Esophagus muscularis mucosa (tissue), 4 donors: ENCODE measurements around the gene FAM181A. TPM values are rescaled to one million over a fixed set of nuclear protein-coding genes. Genes with fewer than 3 reads are reported as not detected.
A peak's percentile ranks its signal among the peaks of the same experiment; 100 is the strongest.

Experiments used
- DNase-seq: peaks from one replicate; pipeline ENCODE4 v3.0.0-alpha.2; 2017; ENCODE audit errors: extremely low spot score
- H3K27ac ChIP-seq, 4 donors: fragments of 200-600 bp; sonication (generic); replicated peaks in 1 of 4; 1 replicate in 3 of 4; 2 replicates in 1 of 4; pipeline ENCODE4 v1.5.1; 2016 to 2019; ENCODE audit warnings: mild to moderate bottlenecking in 1 of 4
- H3K27me3 ChIP-seq, 4 donors: fragments of 200-600 bp; sonication (generic); one replicate each; pipeline versions ENCODE4 v1.5.1 to v1.6.0; 2016 to 2019
- H3K36me3 ChIP-seq, 4 donors: fragments of 200-600 bp; sonication (generic); one replicate each; pipeline ENCODE4 v1.5.1; 2016 to 2019
- H3K4me1 ChIP-seq, 4 donors: fragments of 200-600 bp; sonication (generic); one replicate each; pipeline ENCODE4 v1.5.1; 2016 to 2019
- H3K4me3 ChIP-seq, 4 donors: fragments of 200-600 bp; sonication (generic); 1 replicate in 2 of 4; 2 replicates in 2 of 4; pipeline ENCODE4 v1.5.1; 2016 to 2019; ENCODE audit warnings: mild to moderate bottlenecking in 4 of 4, moderate library complexity in 1 of 4
- H3K9me3 ChIP-seq, 4 donors: fragments of 200-600 bp; sonication (generic); 1 replicate in 3 of 4; 2 replicates in 1 of 4; pipeline ENCODE4 v1.5.1; 2016 to 2019
- CTCF ChIP-seq, 3 experiments: fragments of 200-600 bp in 2 of 3; fragments of 450-650 bp in 1 of 3; sonication (generic) in 2 of 3; IDR thresholded peaks; one replicate each; pipeline ENCODE4 v1.5.1; 2017 to 2019; ENCODE audit warnings: antibody characterized with exemption in 3 of 3, mild to moderate bottlenecking in 2 of 3, moderate library complexity in 1 of 3
- EP300 ChIP-seq: sonication (generic); formaldehyde crosslinking; IDR thresholded peaks from one replicate; pipeline ENCODE4 v1.6.1; 2017; ENCODE audit warnings: antibody characterized with exemption
- POLR2A ChIP-seq: fragments of 450-650 bp; IDR thresholded peaks from one replicate; pipeline ENCODE4 v1.6.1; 2017; ENCODE audit warnings: antibody characterized with exemption, moderate library complexity, mild to moderate bottlenecking, low read depth
- POLR2AphosphoS5 ChIP-seq, 2 donors: sonication (generic); formaldehyde crosslinking; IDR thresholded peaks; one replicate each; pipeline ENCODE4 v1.6.1; 2017; ENCODE audit warnings: antibody characterized with exemption in 2 of 2
- WGBS: methylation state at CpG from one replicate; pipeline ENCODE4 v1.1.5; 2018; 5-methylcytosine and 5-hydroxymethylcytosine counted together
- intact Hi-C: fragments of 100-400 bp; cut with DNase I; formaldehyde crosslinking; loops from one replicate; pipeline ENCODE4 v1.15.1; 2023
- total RNA-seq, 4 donors: library from RNA; depleted of rRNA; stranded (reverse); fragments of >200 nt; gene quantifications; one replicate each; pipeline versions ENCODE4 v1.1.0 to v1.2.1, GENCODE V29; 2016

Gene FAM181A
- total RNA-seq, 4 donors from 2014 or later: not detected

GRCh38 chr14:93964820-93965286 lies 37.7 kb downstream of the FAM181A start:
- intact Hi-C loops: no loop called here
- TF ChIP-seq POLR2AphosphoS5 (IDR thresholded peaks at IDR 0.05): no peak
- no peak for TF ChIP-seq CTCF (IDR thresholded peaks at IDR 0.05)
- no peak for TF ChIP-seq EP300
- TF ChIP-seq POLR2A: no peak
- Histone ChIP-seq H3K4me3 (no peak overlapping the region), H3K36me3 (peaks cover 0 to 39% (median 5%) of the 10 kb centered on the region in 4 donors), H3K27me3 (no peaks in the 10 kb centered on the region), H3K4me1 (peaks cover 42 to 89% (median 81%) of the 10 kb centered on the region in 4 donors), H3K27ac (peak overlapping the region; percentile 89 to 95 (median 93)), H3K9me3 (no peaks in the 10 kb centered on the region)
- DNase-seq: no peak
- WGBS: 84% methylated on average over 3 of the region's 3 CpGs

GRCh38 chr14:93965287-93965821 lies 38.2 kb downstream of the FAM181A start:
- Histone ChIP-seq H3K27ac (peak overlapping the region; percentile 89 to 95 (median 93)), H3K27me3 (no peaks in the 10 kb centered on the region), H3K9me3 (no peaks in the 10 kb centered on the region), H3K36me3 (peaks cover 0 to 35% (median 5%) of the 10 kb centered on the region in 4 donors), H3K4me1 (peaks cover 45 to 89% (median 82%) of the 10 kb centered on the region in 4 donors), H3K4me3 (no peak overlapping the region)
- intact Hi-C loops: no loop called here
- WGBS: 56% methylated on average over 3 of the region's 3 CpGs
- no peak for DNase-seq
- peak in 1 of 2 donors; percentile 71 for TF ChIP-seq POLR2AphosphoS5 (IDR thresholded peaks at IDR 0.05)
- no peak for TF ChIP-seq EP300

GRCh38 chr14:93965946-93966474 lies 38.9 kb downstream of the FAM181A start:
- no peaks in the 10 kb centered on the region for H3K9me3 ChIP-seq
- peaks cover 48 to 94% (median 86%) of the 10 kb centered on the region in 4 donors for H3K4me1 ChIP-seq
- no peak for TF ChIP-seq POLR2A
- TF ChIP-seq POLR2AphosphoS5 (IDR thresholded peaks at IDR 0.05): no peak
- no peak for TF ChIP-seq CTCF (IDR thresholded peaks at IDR 0.05)
- no peak for TF ChIP-seq EP300
- WGBS: 97% methylated on average over 3 of the region's 3 CpGs
- peaks cover 0 to 29% (median 4%) of the 10 kb centered on the region in 4 donors for H3K36me3 ChIP-seq
- intact Hi-C loops: no loop called here
- H3K27me3 ChIP-seq: no peaks in the 10 kb centered on the region
- peak overlapping the region; percentile 89 to 95 (median 93) for H3K27ac ChIP-seq
- H3K4me3 ChIP-seq: no peak overlapping the region
- DNase-seq: no peak

- Histone ChIP-seq H3K27ac (peak overlapping the region; percentile 89 to 95 (median 93)), H3K4me1 (peaks cover 58 to 98% (median 95%) of the 10 kb centered on the region in 4 donors), H3K27me3 (no peaks in the 10 kb centered on the region), H3K9me3 (no peaks in the 10 kb centered on the region), H3K4me3 (no peak overlapping the region), H3K36me3 (peaks cover 0 to 15% (median 0%) of the 10 kb centered on the region in 4 donors)
- TF ChIP-seq CTCF (IDR thresholded peaks at IDR 0.05): no peak
- TF ChIP-seq POLR2A: no peak
- no peak for TF ChIP-seq POLR2AphosphoS5 (IDR thresholded peaks at IDR 0.05)
- TF ChIP-seq EP300: no peak
- WGBS: 65% methylated on average over 10 of the region's 10 CpGs
- intact Hi-C loops: no loop called here
- no peak for DNase-seq
Measured at GRCh38 chr14:93967637-93968250, 40.6 kb downstream of the FAM181A start.

GRCh38 chr14:93969082-93969828 lies 42.1 kb downstream of the FAM181A start:
- Histone ChIP-seq H3K9me3 (no peaks in the 10 kb centered on the region), H3K4me1 (peaks cover 43 to 95% (median 93%) of the 10 kb centered on the region in 4 donors), H3K27ac (peak overlapping the region; percentile 89 to 95 (median 93)), H3K27me3 (no peaks in the 10 kb centered on the region), H3K36me3 (peaks cover 0 to 1% (median 0%) of the 10 kb centered on the region in 4 donors), H3K4me3 (no peak overlapping the region)
- TF ChIP-seq POLR2AphosphoS5 (IDR thresholded peaks at IDR 0.05) (peak in 1 of 2 donors; percentile 23), EP300 (no peak)
- no peak for DNase-seq
- 44% methylated on average over 12 of the region's 12 CpGs for WGBS
- intact Hi-C loops: no loop called here
